OCI-LY1 (cell line): ENCODE measurements around the gene PRDX1.

Experiments used
- H2AFZ ChIP-seq: fragments of 200-600 bp; sonication (generic), shearing (Covaris generic); 2 replicates; pipeline ENCODE4 v1.6.0; 2014; ENCODE audit warnings: antibody characterized with exemption, mild to moderate bottlenecking, low read length
- H3F3A ChIP-seq: fragments of 200-600 bp; sonication (generic), shearing (Covaris generic); 2 replicates; pipeline ENCODE4 v1.6.0; 2014; ENCODE audit warnings: mild to moderate bottlenecking, antibody characterized with exemption, low read length, moderate library complexity; ENCODE audit not compliant: insufficient read depth
- H3K27ac ChIP-seq: fragments of 200-600 bp; sonication (generic); 2 replicates; pipeline ENCODE4 v1.5.1; 2014; ENCODE audit warnings: low read length, mixed run types, mild to moderate bottlenecking, low read depth; ENCODE audit not compliant: poor library complexity, severe bottlenecking
- H3K27me3 ChIP-seq: fragments of 200-600 bp; sonication (generic); 2 replicates; pipeline ENCODE4 v1.6.0; 2014; ENCODE audit warnings: antibody characterized with exemption, mild to moderate bottlenecking, low read length, moderate library complexity; ENCODE audit not compliant: insufficient read depth
- H3K36me3 ChIP-seq: fragments of 200-600 bp; sonication (generic); 2 replicates; pipeline ENCODE4 v1.6.1; 2014; ENCODE audit warnings: mild to moderate bottlenecking, antibody characterized with exemption, low read length, moderate library complexity, mixed read lengths; ENCODE audit not compliant: insufficient read depth
- H3K4me1 ChIP-seq: fragments of 200-600 bp; sonication (generic); 2 replicates; pipeline ENCODE4 v1.5.1; 2014; ENCODE audit warnings: mild to moderate bottlenecking, low read length, moderate library complexity; ENCODE audit not compliant: insufficient read depth, severe bottlenecking
- H3K4me2 ChIP-seq: fragments of 200-600 bp; sonication (generic), shearing (Covaris generic); 2 replicates; pipeline ENCODE4 v1.6.1; 2014; ENCODE audit warnings: low read length
- H3K4me3 ChIP-seq: fragments of 200-600 bp; sonication (generic); 2 replicates; pipeline ENCODE4 v1.5.1; 2014; ENCODE audit warnings: low read length, low read depth, mild to moderate bottlenecking, mixed read lengths; ENCODE audit not compliant: poor library complexity, severe bottlenecking
- H3K79me2 ChIP-seq: fragments of 200-600 bp; shearing (Covaris generic); 2 replicates; pipeline ENCODE4 v1.6.1; 2016; ENCODE audit warnings: mixed run types, low read length, mixed read lengths; ENCODE audit not compliant: insufficient read depth
- H3K9ac ChIP-seq: fragments of 200-600 bp; sonication (generic), shearing (Covaris generic); 2 replicates; pipeline ENCODE4 v1.6.1; 2014; ENCODE audit warnings: mild to moderate bottlenecking, low read length, mixed read lengths
- H3K9me2 ChIP-seq: fragments of 200-600 bp; sonication (generic), shearing (Covaris generic); 2 replicates; pipeline ENCODE4 v1.6.1; 2014; ENCODE audit warnings: low read depth, mild to moderate bottlenecking, low read length, mixed read lengths
- H3K9me3 ChIP-seq: fragments of 200-600 bp; shearing (Covaris generic); 2 replicates; pipeline ENCODE4 v1.6.1; 2014; ENCODE audit warnings: low read length, mixed read lengths
- H4K20me1 ChIP-seq: fragments of 200-600 bp; sonication (generic), shearing (Covaris generic); 2 replicates; pipeline ENCODE4 v1.6.0; 2016; ENCODE audit warnings: mild to moderate bottlenecking, low read length; ENCODE audit not compliant: insufficient read depth
- CTCF ChIP-seq: fragments of 200-600 bp; sonication (generic), shearing (Covaris generic); IDR thresholded peaks from 2 replicates; pipeline ENCODE4 v1.5.1; 2017; ENCODE audit warnings: mild to moderate bottlenecking, antibody characterized with exemption, low read length, moderate library complexity, mixed read lengths
- EZH2 ChIP-seq: fragments of 200-600 bp; sonication (generic), shearing (Covaris generic); IDR thresholded peaks from 2 replicates; pipeline ENCODE4 v1.8.0; 2017; ENCODE audit warnings: borderline replicate concordance, mixed run types, mild to moderate bottlenecking, antibody characterized with exemption, low read length, moderate library complexity, mixed read lengths

PRDX1 gene

DNA sequence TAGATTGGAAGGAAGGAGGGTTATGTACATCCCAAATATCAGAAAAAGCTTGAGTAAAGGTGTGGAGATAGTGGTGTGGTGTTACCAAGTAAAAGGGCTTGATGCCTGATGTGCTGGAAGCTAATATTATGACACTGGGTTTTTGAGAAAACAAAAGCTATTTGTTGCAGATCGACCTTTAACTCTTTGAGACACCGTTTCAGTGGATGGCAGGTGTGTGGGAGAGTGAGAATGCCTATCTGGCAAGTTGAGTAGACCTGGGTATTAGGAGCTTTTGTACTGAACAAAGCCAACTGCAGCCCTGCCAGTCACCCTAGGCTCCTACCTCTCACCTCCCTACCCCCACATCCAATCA lies 20.2 kb downstream of the PRDX1 start:
- H3F3A ChIP-seq: no peaks in the 10 kb centered on the region
- H3K27me3 ChIP-seq: no peaks in the 10 kb centered on the region
- peak overlapping the region; percentile 88 for H3K4me3 ChIP-seq
- peak overlapping the region; percentile 41 for H3K27ac ChIP-seq
- peaks cover 4% of the 10 kb centered on the region; the same call in 1 of the 2 replicates for H3K36me3 ChIP-seq
- no peaks in the 10 kb centered on the region for H4K20me1 ChIP-seq
- TF ChIP-seq CTCF: no peak
- TF ChIP-seq EZH2: no peak
- no peaks in the 10 kb centered on the region for H3K9me3 ChIP-seq
- H3K4me1 ChIP-seq: peaks cover 25% of the 10 kb centered on the region
- H2AFZ ChIP-seq: no peak overlapping the region
- H3K9me2 ChIP-seq: no peaks in the 10 kb centered on the region
- H3K9ac ChIP-seq: peak overlapping the region; percentile 60
- H3K79me2 ChIP-seq: no peaks in the 10 kb centered on the region
- H3K4me2 ChIP-seq: peak overlapping the region; percentile 95

DNA sequence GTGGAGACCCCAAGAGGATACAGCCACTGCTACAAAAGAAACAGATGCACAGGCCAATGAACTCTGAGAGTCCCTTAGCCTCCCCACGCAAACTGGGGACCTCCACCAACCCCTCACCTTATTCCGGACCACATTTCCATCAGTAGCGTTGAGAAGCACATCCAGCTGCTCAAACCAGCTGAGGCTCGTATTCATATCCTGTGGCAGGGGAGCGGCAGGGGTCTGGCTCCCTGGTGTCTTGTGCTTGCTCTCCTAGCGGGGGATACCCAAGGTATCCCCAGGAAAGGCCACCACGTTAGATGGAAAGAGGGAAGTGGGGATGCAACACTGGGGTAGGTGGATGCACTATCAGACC lies 22.3 kb downstream of the PRDX1 start:
- Histone ChIP-seq H3K27me3 (no peaks in the 10 kb centered on the region), H3F3A (no peaks in the 10 kb centered on the region), H3K4me2 (peak overlapping the region; percentile 99), H3K9me3 (no peaks in the 10 kb centered on the region), H3K9ac (peak overlapping the region; percentile 94), H3K79me2 (no peaks in the 10 kb centered on the region), H3K4me3 (peak overlapping the region; percentile 88), H3K9me2 (no peaks in the 10 kb centered on the region), H3K27ac (peak overlapping the region; percentile 52), H2AFZ (peak overlapping the region; percentile 98), H3K4me1 (peaks cover 25% of the 10 kb centered on the region), H4K20me1 (no peaks in the 10 kb centered on the region), H3K36me3 (peaks cover 4% of the 10 kb centered on the region; the same call in 1 of the 2 replicates)
- TF ChIP-seq EZH2: no peak
- no peak for TF ChIP-seq CTCF

DNA sequence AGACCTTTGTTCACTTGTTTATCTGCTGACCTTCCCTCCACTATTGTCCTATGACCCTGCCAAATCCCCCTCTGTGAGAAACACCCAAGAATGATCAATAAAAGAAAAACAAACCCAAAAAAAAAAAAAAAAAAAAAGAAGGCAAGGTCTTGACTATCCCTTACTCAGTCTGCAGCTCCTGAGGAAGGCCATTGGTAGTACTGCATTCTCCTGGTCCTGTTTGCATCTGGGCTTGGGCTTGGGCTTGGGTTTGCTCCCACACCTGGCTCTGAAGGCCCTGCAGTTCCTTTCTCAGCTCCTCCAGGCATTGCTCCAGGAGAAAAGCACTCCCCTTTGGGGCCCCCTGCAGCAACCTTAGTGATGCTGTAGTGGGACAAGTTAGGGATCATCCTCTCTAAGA lies 23.4 kb downstream of the PRDX1 start:
- Histone ChIP-seq H2AFZ (no peak overlapping the region), H3K9me3 (no peaks in the 10 kb centered on the region), H3K27me3 (no peaks in the 10 kb centered on the region), H3F3A (no peaks in the 10 kb centered on the region), H4K20me1 (no peaks in the 10 kb centered on the region), H3K9me2 (no peaks in the 10 kb centered on the region), H3K36me3 (no peaks in the 10 kb centered on the region), H3K79me2 (no peaks in the 10 kb centered on the region), H3K4me2 (peak overlapping the region; percentile 99; the same call in 1 of the 2 replicates), H3K27ac (no peak overlapping the region), H3K4me3 (no peak overlapping the region), H3K9ac (no peak overlapping the region), H3K4me1 (peaks cover 25% of the 10 kb centered on the region)
- TF ChIP-seq CTCF (no peak), EZH2 (no peak)
